SK-N-SH treated with all-trans-retinoic acid at 6 μM for 48 hours (cell line): ENCODE data around the gene RIMBP2.

Experiments used
- SNAI2 ChIP-seq: fragments of 250-450 bp; sonication (Bioruptor Pico); IDR thresholded peaks from 2 replicates; pipeline ENCODE4 v1.5.0; 2020; ENCODE audit warnings: mild to moderate bottlenecking, moderate library complexity
- TOX ChIP-seq: fragments of 250-450 bp; sonication (Bioruptor Pico); IDR thresholded peaks from 2 replicates; pipeline ENCODE4 v1.8.0; 2021; ENCODE audit warnings: mild to moderate bottlenecking, moderate library complexity, borderline replicate concordance
- TSHZ2 ChIP-seq: fragments of 250-450 bp; sonication (Bioruptor Pico); IDR thresholded peaks from 2 replicates; pipeline ENCODE4 v1.5.0; 2020; ENCODE audit warnings: mild to moderate bottlenecking, moderate library complexity

- TF ChIP-seq TOX (CRISPR knock-in tag): no peak
- no peak for TF ChIP-seq SNAI2 (CRISPR knock-in tag)
- no peak for TF ChIP-seq TSHZ2 (CRISPR knock-in tag)
Observed at GRCh38 chr12:130704606-130705005, 11.5 kb downstream of the RIMBP2 start.
